ENCODE measurements around the gene GPHN.
"Not testable (repeated sequence)": the region's sequence is repeated elsewhere in the genome, so short reads cannot be mapped to it uniquely, and the experiment has no call there.

GPHN gene

DNA sequence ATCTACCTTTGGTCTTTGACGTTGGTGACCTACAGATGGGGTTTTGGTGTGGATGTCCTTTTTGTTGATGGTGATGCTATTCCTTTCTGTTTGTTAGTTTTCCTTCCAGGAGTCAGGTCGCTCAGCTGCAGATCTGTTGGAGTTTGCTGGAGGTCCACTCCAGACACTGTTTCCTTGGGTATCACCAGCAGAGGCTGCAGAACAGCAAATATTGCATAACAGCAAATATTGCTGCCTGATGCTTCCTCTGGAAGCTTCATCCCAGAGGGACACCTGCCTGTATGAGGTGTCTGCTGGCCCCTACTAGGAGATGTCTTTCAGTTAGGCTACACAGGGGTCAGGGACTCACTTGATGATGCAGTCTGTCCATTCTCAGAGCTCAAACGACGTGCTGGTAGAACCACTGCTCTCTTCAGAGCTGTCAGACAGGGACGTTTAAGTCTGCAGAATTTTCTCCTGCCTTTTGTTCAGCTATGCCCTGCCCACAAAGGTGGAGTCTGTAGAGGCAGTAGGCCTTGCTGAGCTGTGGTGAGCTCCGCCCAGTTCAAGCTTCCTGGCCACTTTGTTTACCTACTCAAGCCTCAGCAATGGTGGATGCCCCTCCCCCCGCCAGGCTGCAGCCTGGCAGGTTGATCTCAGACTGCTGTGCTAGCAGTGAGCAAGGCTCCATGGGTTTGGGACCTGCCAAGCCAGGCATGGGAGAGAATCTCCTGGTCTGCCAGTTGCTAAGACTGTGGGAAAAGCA is 559.3 kb downstream of the GPHN start:
- not testable (repeated sequence) for H3K79me2 ChIP-seq (ENCODE audit: control insufficient read depth, insufficient read depth, low read length, poor library complexity); H3K4me1 ChIP-seq (ENCODE audit: control insufficient read depth in 1 of 2, insufficient read depth in 2 of 2, low read length in 2 of 2)
- WGBS (ENCODE audit: extremely low coverage, insufficient coverage, insufficient read length) = no CpG with 5 or more reads among the region's 7 CpGs

GRCh38 chr14:67068251-67068650 is 560.3 kb downstream of the GPHN start:
- no peaks in the 10 kb centered on the region for H3K79me2 ChIP-seq (ENCODE audit: control insufficient read depth, insufficient read depth, low read length, poor library complexity)
- H3K27me3 ChIP-seq (ENCODE audit: insufficient read depth, low read length) = no peaks in the 10 kb centered on the region
- H2BK12ac ChIP-seq (ENCODE audit: low read length) = no peak overlapping the region
- H3K4ac ChIP-seq (ENCODE audit: low read depth, low read length) = no peak overlapping the region
- H3K23ac ChIP-seq (ENCODE audit: low read length) = no peak overlapping the region
- H2AK5ac ChIP-seq (ENCODE audit: low read length) = no peak overlapping the region
- H3K36me3 ChIP-seq (ENCODE audit: control insufficient read depth in 1 of 2, insufficient read depth in 2 of 2, low read length in 2 of 2) = no peaks in the 10 kb centered on the region
- H3K18ac ChIP-seq (ENCODE audit: low read length) = no peak overlapping the region
- H3K79me1 ChIP-seq (ENCODE audit: low read length) = no peaks in the 10 kb centered on the region
- H2BK5ac ChIP-seq (ENCODE audit: low read depth, low read length, poor library complexity) = no peak overlapping the region
- H4K8ac ChIP-seq (ENCODE audit: low read depth, low read length) = no peak overlapping the region
- H3K14ac ChIP-seq (ENCODE audit: low read length) = no peak overlapping the region
- no peak overlapping the region for H2BK120ac ChIP-seq (ENCODE audit: insufficient read depth, low read length, poor library complexity)
- no peak for DNase-seq
- H3K4me3 ChIP-seq (ENCODE audit: low read depth, low read length) = no peak overlapping the region
- no peak overlapping the region for H3K27ac ChIP-seq (ENCODE audit: low read depth, low read length)
- H3K9me3 ChIP-seq (ENCODE audit: insufficient read depth, low read depth, low read length) = peaks cover 2% of the 10 kb centered on the region
- no peak overlapping the region for H4K12ac ChIP-seq (ENCODE audit: low read depth, low read length)
- H3K4me2 ChIP-seq (ENCODE audit: low read length) = no peak overlapping the region
- H3K9ac ChIP-seq (ENCODE audit: low read length) = no peak overlapping the region
- no CpG with 5 or more reads among the region's 1 CpG for WGBS (ENCODE audit: extremely low coverage, insufficient coverage, insufficient read length)
- no peak overlapping the region for H2AFZ ChIP-seq (ENCODE audit: insufficient read depth, low read length, poor library complexity)
- no peak overlapping the region for H4K91ac ChIP-seq (ENCODE audit: low read depth, low read length)
- H3K4me1 ChIP-seq (ENCODE audit: control insufficient read depth in 1 of 2, insufficient read depth in 2 of 2, low read length in 2 of 2) = no peaks in the 10 kb centered on the region

More for the DNA sequence above, 559.3 kb downstream of the GPHN start:
- not testable (repeated sequence) for H3K79me1 ChIP-seq (ENCODE audit: low read length); H3K4ac ChIP-seq (ENCODE audit: low read depth, low read length); H3K27me3 ChIP-seq (ENCODE audit: insufficient read depth, low read length); H2BK120ac ChIP-seq (ENCODE audit: insufficient read depth, low read length, poor library complexity); H3K9ac ChIP-seq (ENCODE audit: low read length); H4K8ac ChIP-seq (ENCODE audit: low read depth, low read length); H3K36me3 ChIP-seq (ENCODE audit: control insufficient read depth in 1 of 2, insufficient read depth in 2 of 2, low read length in 2 of 2); H2AK5ac ChIP-seq (ENCODE audit: low read length); H3K9me3 ChIP-seq (ENCODE audit: insufficient read depth, low read depth, low read length); H3K14ac ChIP-seq (ENCODE audit: low read length); H4K12ac ChIP-seq (ENCODE audit: low read depth, low read length); H3K27ac ChIP-seq (ENCODE audit: low read depth, low read length); H2AFZ ChIP-seq (ENCODE audit: insufficient read depth, low read length, poor library complexity); H3K4me2 ChIP-seq (ENCODE audit: low read length); H3K23ac ChIP-seq (ENCODE audit: low read length); DNase-seq; H4K91ac ChIP-seq (ENCODE audit: low read depth, low read length); H2BK5ac ChIP-seq (ENCODE audit: low read depth, low read length, poor library complexity); H2BK12ac ChIP-seq (ENCODE audit: low read length); H3K4me3 ChIP-seq (ENCODE audit: low read depth, low read length); H3K18ac ChIP-seq (ENCODE audit: low read length)

DNA sequence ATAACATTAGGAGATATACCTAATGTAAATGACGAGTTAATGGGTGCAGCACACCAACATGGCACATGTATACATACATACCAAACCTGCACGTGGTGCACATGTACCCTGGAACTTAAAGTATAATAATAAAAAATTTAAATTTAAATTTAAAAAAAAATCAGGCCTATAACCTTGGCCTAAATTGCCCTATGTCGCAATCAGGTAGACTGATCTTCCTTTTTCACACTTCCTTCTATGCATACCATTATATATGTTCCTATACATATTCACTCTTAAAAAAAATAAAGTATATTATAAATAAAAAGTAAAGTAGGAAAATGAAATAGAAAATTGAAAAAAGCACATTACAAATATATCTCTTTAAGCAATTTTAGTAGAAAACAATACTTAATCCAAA is 563.6 kb downstream of the GPHN start:
- H3K4me1 ChIP-seq (ENCODE audit: control insufficient read depth in 1 of 2, insufficient read depth in 2 of 2, low read length in 2 of 2) = no peaks in the 10 kb centered on the region
- H4K91ac ChIP-seq (ENCODE audit: low read depth, low read length) = no peak overlapping the region
- no peak overlapping the region for H3K9ac ChIP-seq (ENCODE audit: low read length)
- no peak overlapping the region for H3K4ac ChIP-seq (ENCODE audit: low read depth, low read length)
- no peaks in the 10 kb centered on the region for H3K27me3 ChIP-seq (ENCODE audit: insufficient read depth, low read length)
- H2AFZ ChIP-seq (ENCODE audit: insufficient read depth, low read length, poor library complexity) = no peak overlapping the region
- H3K18ac ChIP-seq (ENCODE audit: low read length) = no peak overlapping the region
- no peak overlapping the region for H3K14ac ChIP-seq (ENCODE audit: low read length)
- no peaks in the 10 kb centered on the region for H3K36me3 ChIP-seq (ENCODE audit: control insufficient read depth in 1 of 2, insufficient read depth in 2 of 2, low read length in 2 of 2)
- H2BK12ac ChIP-seq (ENCODE audit: low read length) = no peak overlapping the region
- WGBS (ENCODE audit: extremely low coverage, insufficient coverage, insufficient read length) = no CpG with 5 or more reads among the region's 3 CpGs
- no peak overlapping the region for H2BK5ac ChIP-seq (ENCODE audit: low read depth, low read length, poor library complexity)
- no peak overlapping the region for H4K8ac ChIP-seq (ENCODE audit: low read depth, low read length)
- H3K27ac ChIP-seq (ENCODE audit: low read depth, low read length) = no peak overlapping the region
- H3K79me1 ChIP-seq (ENCODE audit: low read length) = no peaks in the 10 kb centered on the region
- H3K4me3 ChIP-seq (ENCODE audit: low read depth, low read length) = no peak overlapping the region
- H3K4me2 ChIP-seq (ENCODE audit: low read length) = no peak overlapping the region
- no peak for DNase-seq
- no peaks in the 10 kb centered on the region for H3K79me2 ChIP-seq (ENCODE audit: control insufficient read depth, insufficient read depth, low read length, poor library complexity)
- peaks cover 2% of the 10 kb centered on the region for H3K9me3 ChIP-seq (ENCODE audit: insufficient read depth, low read depth, low read length)
- H2BK120ac ChIP-seq (ENCODE audit: insufficient read depth, low read length, poor library complexity) = no peak overlapping the region
- H3K23ac ChIP-seq (ENCODE audit: low read length) = no peak overlapping the region
- no peak overlapping the region for H2AK5ac ChIP-seq (ENCODE audit: low read length)
- no peak overlapping the region for H4K12ac ChIP-seq (ENCODE audit: low read depth, low read length)

DNA sequence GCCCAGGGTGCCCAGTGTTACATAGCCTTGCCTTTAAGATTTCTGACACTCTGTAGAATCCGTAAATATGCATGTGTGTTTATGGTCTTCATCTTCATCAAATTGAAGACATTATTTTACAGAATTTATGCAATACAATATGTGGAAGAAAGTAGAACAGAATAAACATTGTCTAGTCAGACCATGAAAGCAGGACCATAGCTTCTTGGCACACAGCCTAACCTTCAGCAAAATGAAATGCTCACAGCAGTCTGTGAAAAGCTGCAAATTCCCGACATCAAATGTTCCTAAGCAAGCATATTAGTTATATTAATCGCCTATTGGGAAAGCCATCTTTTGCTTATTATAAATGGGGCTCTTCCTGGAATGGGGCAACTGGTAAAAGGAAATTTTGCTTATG is 570.0 kb downstream of the GPHN start:
- H3K4me3 ChIP-seq (ENCODE audit: low read depth, low read length) = no peak overlapping the region

More for the DNA sequence above, 570.0 kb downstream of the GPHN start:
- no peak overlapping the region for H4K91ac ChIP-seq (ENCODE audit: low read depth, low read length)
- no peak overlapping the region for H3K27ac ChIP-seq (ENCODE audit: low read depth, low read length)
- no peak overlapping the region for H3K4me2 ChIP-seq (ENCODE audit: low read length)
- H2BK5ac ChIP-seq (ENCODE audit: low read depth, low read length, poor library complexity) = no peak overlapping the region
- no peaks in the 10 kb centered on the region for H3K36me3 ChIP-seq (ENCODE audit: control insufficient read depth in 1 of 2, insufficient read depth in 2 of 2, low read length in 2 of 2)
- no peaks in the 10 kb centered on the region for H3K4me1 ChIP-seq (ENCODE audit: control insufficient read depth in 1 of 2, insufficient read depth in 2 of 2, low read length in 2 of 2)
- H3K27me3 ChIP-seq (ENCODE audit: insufficient read depth, low read length) = no peaks in the 10 kb centered on the region
- H4K12ac ChIP-seq (ENCODE audit: low read depth, low read length) = no peak overlapping the region
- H3K9me3 ChIP-seq (ENCODE audit: insufficient read depth, low read depth, low read length) = no peaks in the 10 kb centered on the region
- WGBS (ENCODE audit: extremely low coverage, insufficient coverage, insufficient read length) = no CpG with 5 or more reads among the region's 3 CpGs
- H3K18ac ChIP-seq (ENCODE audit: low read length) = no peak overlapping the region
- H3K23ac ChIP-seq (ENCODE audit: low read length) = no peak overlapping the region
- no peaks in the 10 kb centered on the region for H3K79me1 ChIP-seq (ENCODE audit: low read length)
- no peak overlapping the region for H2AFZ ChIP-seq (ENCODE audit: insufficient read depth, low read length, poor library complexity)
- no peak overlapping the region for H2BK12ac ChIP-seq (ENCODE audit: low read length)
- no peak overlapping the region for H3K9ac ChIP-seq (ENCODE audit: low read length)
- no peak overlapping the region for H4K8ac ChIP-seq (ENCODE audit: low read depth, low read length)
- H3K4ac ChIP-seq (ENCODE audit: low read depth, low read length) = no peak overlapping the region
- H3K79me2 ChIP-seq (ENCODE audit: control insufficient read depth, insufficient read depth, low read length, poor library complexity) = no peaks in the 10 kb centered on the region
- no peak overlapping the region for H2AK5ac ChIP-seq (ENCODE audit: low read length)
- H3K14ac ChIP-seq (ENCODE audit: low read length) = no peak overlapping the region
- no peak for DNase-seq
- H2BK120ac ChIP-seq (ENCODE audit: insufficient read depth, low read length, poor library complexity) = no peak overlapping the region

Measured in trophoblast cell (in vitro differentiated cells and primary cell).